H1 (cell line): ENCODE results near the gene GNGT2. TPM values are rescaled to one million over a fixed set of nuclear protein-coding genes. Genes with fewer than 3 reads are reported as not detected.

Experiments used
- CTCF ChIA-PET: fragments of 300-600 bp; sonication (Branson Sonifier 250); formaldehyde crosslinking; loops from one replicate; lab custom pipeline; 2021; ENCODE audit not compliant: partially characterized antibody; lab: Charles Lee
- POLR2A ChIA-PET: fragments of 300-600 bp; sonication (Branson Sonifier 250); formaldehyde crosslinking; loops from one replicate; lab custom pipeline; 2021; ENCODE audit warnings: inconsistent platforms; ENCODE audit not compliant: partially characterized antibody; lab: Charles Lee
- DNase-seq, 2 experiments: peaks; one replicate each; pipeline versions ENCODE4 v3.0.0 to v3.0.0-alpha.2; 2010 to 2022; ENCODE audit warnings: low spot score in 2 of 2, low read depth in 1 of 2, mixed read lengths in 1 of 2
- FAIRE-seq: peaks from 2 replicates; lab custom pipeline; 2011; peaks lifted over from hg19 to GRCh38; lab: Jason Lieb, UNC
- H2AFZ ChIP-seq: 2 replicates; pipeline ENCODE4 v1.8.1; 2012; ENCODE audit warnings: low read length, inconsistent platforms
- H2AK5ac ChIP-seq: 2 replicates; pipeline ENCODE4 v1.6.1; 2013; ENCODE audit warnings: low read depth, low read length
- H2BK120ac ChIP-seq: replicated peaks from 2 replicates; pipeline ENCODE3; 2013; ENCODE audit warnings: low read depth, low read length, inconsistent platforms
- H2BK12ac ChIP-seq: 2 replicates; pipeline ENCODE4 v1.6.1; 2013; ENCODE audit warnings: low read depth, low read length
- H2BK15ac ChIP-seq: 2 replicates; pipeline ENCODE4 v1.6.1; 2013; ENCODE audit warnings: low read length
- H2BK20ac ChIP-seq: 2 replicates; pipeline ENCODE4 v1.6.1; 2013; ENCODE audit warnings: low read length
- H2BK5ac ChIP-seq: 2 replicates; pipeline ENCODE4 v1.6.1; 2013; ENCODE audit warnings: low read depth, low read length
- H3K14ac ChIP-seq: 2 replicates; pipeline ENCODE4 v1.6.1; 2013; ENCODE audit warnings: inconsistent platforms; ENCODE audit not compliant: insufficient read length
- H3K18ac ChIP-seq: 2 replicates; pipeline ENCODE4 v1.6.1; 2013; ENCODE audit warnings: low read length; ENCODE audit errors: extremely low read depth
- H3K23ac ChIP-seq: 2 replicates; pipeline ENCODE4 v1.6.1; 2013; ENCODE audit warnings: inconsistent platforms; ENCODE audit not compliant: insufficient read length
- H3K23me2 ChIP-seq: 2 replicates; pipeline ENCODE4 v1.6.1; 2013; ENCODE audit warnings: low read depth, low read length
- H3K27ac ChIP-seq: 2 replicates; pipeline ENCODE4 v1.6.1; 2011; ENCODE audit warnings: low read depth, low read length, inconsistent platforms
- H3K27me3 ChIP-seq, 4 experiments: replicated peaks in 1 of 4; 1 replicate in 1 of 4; 2 replicates in 3 of 4; pipeline versions ENCODE4 v1.6.1 to v1.8.1; 2011 to 2013; ENCODE audit warnings: low read length in 3 of 4, mild to moderate bottlenecking in 3 of 4, inconsistent platforms in 2 of 4, mixed read lengths in 2 of 4, moderate library complexity in 1 of 4; ENCODE audit not compliant: control insufficient read depth in 3 of 4, insufficient read depth in 3 of 4; ENCODE audit errors: extremely low read depth in 1 of 4
- H3K36me3 ChIP-seq, 4 experiments: 2 replicates each; pipeline versions ENCODE4 v1.6.1 to v1.8.1; 2011 to 2013; ENCODE audit warnings: mild to moderate bottlenecking in 4 of 4, low read length in 3 of 4, moderate library complexity in 2 of 4, control low read depth in 1 of 4, inconsistent platforms in 1 of 4; ENCODE audit not compliant: insufficient read depth in 4 of 4, control insufficient read depth in 2 of 4
- H3K4ac ChIP-seq: replicated peaks from 2 replicates; pipeline ENCODE3; 2013; ENCODE audit warnings: low read length, low read depth, mixed read lengths, inconsistent platforms; ENCODE audit not compliant: insufficient read length
- H3K4me1 ChIP-seq, 4 experiments: replicated peaks in 1 of 4; 1 replicate in 1 of 4; 2 replicates in 3 of 4; pipeline versions ENCODE4 v1.6.1 to v1.8.1; 2011 to 2013; ENCODE audit warnings: low read length in 3 of 4, inconsistent platforms in 2 of 4, mixed read lengths in 1 of 4; ENCODE audit not compliant: insufficient read depth in 4 of 4, control insufficient read depth in 3 of 4
- H3K4me2 ChIP-seq, 2 experiments: 2 replicates each; pipeline versions ENCODE4 v1.6.1 to v1.8.1; 2011 to 2013; ENCODE audit warnings: low read depth in 2 of 2, low read length in 2 of 2, control low read depth in 1 of 2, inconsistent platforms in 1 of 2, mild to moderate bottlenecking in 1 of 2; ENCODE audit not compliant: insufficient read depth in 1 of 2
- H3K4me3 ChIP-seq, 4 experiments: fragments of 200-600, 300-600 bp in 1 of 4; sonication (generic), shearing (Covaris generic), sonication (Bioruptor Twin) in 1 of 4; 2 replicates each; pipeline versions ENCODE4 v1.5.1 to v1.8.1; 2011 to 2016; ENCODE audit warnings: low read length in 4 of 4, low read depth in 3 of 4, control low read depth in 2 of 4, inconsistent platforms in 2 of 4, mild to moderate bottlenecking in 2 of 4, mixed read lengths in 1 of 4, moderate library complexity in 1 of 4; ENCODE audit not compliant: insufficient read depth in 2 of 4; ENCODE audit errors: extremely low read depth in 1 of 4
- H3K56ac ChIP-seq: replicated peaks from 2 replicates; pipeline ENCODE3; 2013; ENCODE audit warnings: low read depth, mild to moderate bottlenecking, mixed read lengths, low read length, inconsistent platforms; ENCODE audit not compliant: insufficient read length
- H3K79me1 ChIP-seq: 2 replicates; pipeline ENCODE4 v1.6.1; 2013; ENCODE audit warnings: low read depth, low read length, control low read depth
- H3K79me2 ChIP-seq, 2 experiments: 2 replicates each; pipeline versions ENCODE4 v1.6.1 to v1.8.1; 2012 to 2013; ENCODE audit warnings: low read length in 2 of 2, mild to moderate bottlenecking in 2 of 2, inconsistent platforms in 1 of 2; ENCODE audit not compliant: insufficient read depth in 2 of 2, control insufficient read depth in 1 of 2
- H3K9ac ChIP-seq, 4 experiments: replicated peaks in 1 of 4; 1 replicate in 1 of 4; 2 replicates in 3 of 4; pipeline versions ENCODE4 v1.6.1 to v1.8.1; 2011 to 2013; ENCODE audit warnings: low read depth in 3 of 4, low read length in 3 of 4, control low read depth in 2 of 4, mild to moderate bottlenecking in 2 of 4, moderate library complexity in 2 of 4, inconsistent platforms in 1 of 4; ENCODE audit errors: extremely low read depth in 1 of 4
- H3K9me3 ChIP-seq, 2 experiments: 2 replicates each; pipeline versions ENCODE4 v1.6.1 to v1.8.1; 2012 to 2013; ENCODE audit warnings: mild to moderate bottlenecking in 2 of 2, moderate library complexity in 2 of 2, control low read depth in 1 of 2, inconsistent platforms in 1 of 2, low read depth in 1 of 2, low read length in 1 of 2, mixed read lengths in 1 of 2; ENCODE audit not compliant: insufficient read depth in 2 of 2
- H4K20me1 ChIP-seq, 2 experiments: replicated peaks in 1 of 2; 2 replicates each; pipeline versions ENCODE3 to v1.8.1; 2011 to 2013; ENCODE audit warnings: inconsistent platforms in 2 of 2, low read length in 2 of 2, mild to moderate bottlenecking in 1 of 2; ENCODE audit not compliant: insufficient read depth in 2 of 2, control insufficient read depth in 1 of 2
- H4K5ac ChIP-seq: 2 replicates; pipeline ENCODE4 v1.6.1; 2013; ENCODE audit warnings: low read length, low read depth, mixed read lengths, inconsistent platforms; ENCODE audit not compliant: insufficient read length
- H4K8ac ChIP-seq: 2 replicates; pipeline ENCODE4 v1.8.0; 2013; ENCODE audit warnings: mild to moderate bottlenecking, moderate library complexity, low read length, inconsistent platforms; ENCODE audit not compliant: insufficient read depth; ENCODE audit errors: extremely low read depth
- H4K91ac ChIP-seq: replicated peaks from 2 replicates; pipeline ENCODE3; 2013; ENCODE audit warnings: low read length, mixed read lengths, inconsistent platforms; ENCODE audit not compliant: insufficient read length
- YY1 ChIP-seq: IDR thresholded peaks from 2 replicates; pipeline ENCODE4 v1.6.1; 2011; ENCODE audit warnings: low read depth, mild to moderate bottlenecking, low read length
- WGBS, 2 experiments: shearing (Covaris generic) in 1 of 2; methylation state at CpG; one replicate each; pipeline versions ENCODE4 v1.1.6 to v1.1.7; 2013 to 2015; ENCODE audit warnings: low lambda C conversion rate in 2 of 2, mixed read lengths in 2 of 2, inconsistent platforms in 1 of 2, low coverage in 1 of 2, missing lambda C conversion rate in 1 of 2; ENCODE audit not compliant: insufficient replicate concordance in 2 of 2, insufficient coverage in 1 of 2, insufficient read length in 1 of 2; ENCODE audit errors: extremely low coverage in 1 of 2, missing lambda C conversion rate in 1 of 2; 5-methylcytosine and 5-hydroxymethylcytosine counted together
- polyA plus RNA-seq, 7 experiments: library from polyadenylated mRNA; depleted of rRNA in 3 of 7; stranded (reverse) in 5 of 7; unstranded in 2 of 7; fragments of >200 nt in 5 of 7; fragments of 200-250 nt in 2 of 7; gene quantifications; 1 replicate in 5 of 7; 2 replicates in 1 of 7; 4 replicates in 1 of 7; pipeline versions ENCODE4 v1.2.1 to v1.2.3, GENCODE V29; 2011 to 2013; ENCODE audit warnings: missing spikeins in 2 of 7, mixed read lengths in 2 of 7
- total RNA-seq: library from RNA; stranded (reverse); fragmentation: NEBNext Ultra II Directional; extraction: Animal tissue kit (Norgen Biotek cat#: 25700); gene quantifications from 2 replicates; pipeline ENCODE4 v1.2.1, GENCODE V29; 2021
- TF ChIP-seq, protein P1 (sequence below), 3 experiments: IDR thresholded peaks; 1 replicate in 2 of 3; 2 replicates in 1 of 3; pipeline versions ENCODE4 v1.5.1 to v1.6.1; 2011; ENCODE audit warnings: low read length in 3 of 3, mild to moderate bottlenecking in 3 of 3, inconsistent platforms in 2 of 3, low read depth in 1 of 3, moderate library complexity in 1 of 3; ENCODE audit not compliant: insufficient read depth in 1 of 3; ENCODE audit errors: control extremely low read depth in 1 of 3

The GNGT2 gene
- total and polyA plus RNA-seq, 2 of the 8 experiments (the other 6 are each of a cell fraction or from before 2014, with no cell fraction given): 1.3 to 1.4 TPM

DNA sequence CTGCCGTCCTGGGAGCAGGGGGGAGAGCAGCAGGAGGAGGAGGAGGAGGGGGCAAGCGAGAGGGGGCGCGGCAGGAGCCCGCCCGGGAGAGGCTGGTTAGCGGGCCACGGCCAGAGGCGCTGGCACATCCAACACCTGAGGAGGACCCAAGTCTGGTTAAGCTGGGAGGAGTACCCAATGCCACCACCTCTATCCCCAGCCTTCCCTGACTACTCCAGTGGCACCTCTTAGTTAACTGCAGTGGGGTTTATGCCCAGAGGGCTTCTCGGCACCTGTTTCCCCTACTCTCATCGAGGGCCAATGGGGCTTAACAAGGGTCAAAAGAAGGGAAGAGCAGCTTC is 14.6 kb upstream of the GNGT2 start:
- Histone ChIP-seq H3K79me2 (no peaks in the 10 kb centered on the region), H3K4me1 (peaks cover 0 to 8% (median 6%) of the 10 kb centered on the region in 4 experiments; a peak in 3 of 7 replicates), H3K9ac (peak overlapping the region in 2 of 4 experiments; percentile 45 to 52; a peak in 1 of 7 replicates), H3K4ac (no peak overlapping the region), H2BK20ac (0 out of 2 replicates have a peak overlapping the region, but pooled peaks have one; percentile 61), H3K27me3 (peaks cover 22 to 65% (median 52%) of the 10 kb centered on the region in 4 experiments), H2BK120ac (no peak overlapping the region), H4K5ac (no peak overlapping the region), H3K23me2 (peaks cover 19% of the 10 kb centered on the region; the same call in 1 of the 2 replicates), H3K4me2 (peak overlapping the region; percentile 78 to 95), H3K23ac (no peak overlapping the region), H3K36me3 (no peaks in the 10 kb centered on the region), H4K91ac (peak overlapping the region; percentile 29), H3K27ac (no peak overlapping the region), H3K18ac (peak overlapping the region; percentile 68; the same call in 1 of the 2 replicates), H3K4me3 (peak overlapping the region; percentile 34 to 63 (median 55)), H2BK12ac (peak overlapping the region; percentile 90; the same call in 1 of the 2 replicates), H2AFZ (peak overlapping the region; percentile 66; the same call in 1 of the 2 replicates), H2AK5ac (0 out of 2 replicates have a peak overlapping the region, but pooled peaks have one; percentile 75), H2BK5ac (no peak overlapping the region), H3K56ac (no peak overlapping the region), H3K14ac (no peak overlapping the region), H3K79me1 (no peaks in the 10 kb centered on the region), H2BK15ac (peak overlapping the region; percentile 81; the same call in 1 of the 2 replicates), H4K20me1 (peaks cover 0 to 3% of the 10 kb centered on the region in 2 experiments), H4K8ac (0 out of 2 replicates have a peak overlapping the region, but pooled peaks have one; percentile 87), H3K9me3 (no peaks in the 10 kb centered on the region)
- no peak for DNase-seq
- ChIA-PET POLR2A (interaction anchor here (1.9 to 2.6 kb wide), 2 partner anchors 15 to 32 kb away, joined by 7 to 13 read pairs; no protein-coding TSS in a partner anchor), CTCF (interaction anchor here (0.6 to 6.5 kb wide), 13 partner anchors 10 to 332 kb away, joined by 3 to 43 read pairs (median 4); no protein-coding TSS in a partner anchor)
- no peak for FAIRE-seq
- 0 out of 2 replicates have a peak, but pooled peaks have one; percentile 36 for TF ChIP-seq YY1
- TF ChIP-seq, protein P1, sequence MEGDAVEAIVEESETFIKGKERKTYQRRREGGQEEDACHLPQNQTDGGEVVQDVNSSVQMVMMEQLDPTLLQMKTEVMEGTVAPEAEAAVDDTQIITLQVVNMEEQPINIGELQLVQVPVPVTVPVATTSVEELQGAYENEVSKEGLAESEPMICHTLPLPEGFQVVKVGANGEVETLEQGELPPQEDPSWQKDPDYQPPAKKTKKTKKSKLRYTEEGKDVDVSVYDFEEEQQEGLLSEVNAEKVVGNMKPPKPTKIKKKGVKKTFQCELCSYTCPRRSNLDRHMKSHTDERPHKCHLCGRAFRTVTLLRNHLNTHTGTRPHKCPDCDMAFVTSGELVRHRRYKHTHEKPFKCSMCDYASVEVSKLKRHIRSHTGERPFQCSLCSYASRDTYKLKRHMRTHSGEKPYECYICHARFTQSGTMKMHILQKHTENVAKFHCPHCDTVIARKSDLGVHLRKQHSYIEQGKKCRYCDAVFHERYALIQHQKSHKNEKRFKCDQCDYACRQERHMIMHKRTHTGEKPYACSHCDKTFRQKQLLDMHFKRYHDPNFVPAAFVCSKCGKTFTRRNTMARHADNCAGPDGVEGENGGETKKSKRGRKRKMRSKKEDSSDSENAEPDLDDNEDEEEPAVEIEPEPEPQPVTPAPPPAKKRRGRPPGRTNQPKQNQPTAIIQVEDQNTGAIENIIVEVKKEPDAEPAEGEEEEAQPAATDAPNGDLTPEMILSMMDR (IDR thresholded peaks at IDR 0.05; ENCODE audit: control extremely low read depth in 1 of 3, insufficient read depth in 1 of 3, low read depth in 1 of 3, low read length in 3 of 3): no peak
- 47% methylated on average over 3 of the region's 11 CpGs; no CpG with 5 or more reads in 1 of the 2 experiments for WGBS, 2 experiments
